IPS DF 4.7 (cell line): ENCODE measurements around the gene CD164.
"Not testable (repeated sequence)": the region's sequence is repeated elsewhere in the genome, so short reads cannot be mapped to it uniquely, and the experiment has no call there.

Experiments
- DNase-seq: peaks from one replicate; pipeline ENCODE4 v3.0.0-alpha.2; 2013; ENCODE audit warnings: low spot score; ENCODE audit errors: extremely low read depth

CD164 gene

GRCh38 chr6:109343518-109343917, 38.7 kb downstream of the CD164 start:
- no peak for DNase-seq

GRCh38 chr6:109342911-109343310, 39.4 kb downstream of the CD164 start:
- no peak for DNase-seq

GRCh38 chr6:109342506-109342905, 39.8 kb downstream of the CD164 start:
- no peak for DNase-seq

GRCh38 chr6:109340811-109341210, 41.5 kb downstream of the CD164 start:
- no peak for DNase-seq

GRCh38 chr6:109339906-109340678, 42.2 kb downstream of the CD164 start:
- no peak for DNase-seq

- no peak for DNase-seq
Measured at GRCh38 chr6:109336221-109336961, 45.9 kb downstream of the CD164 start.

- not testable (repeated sequence) for DNase-seq
Measured at GRCh38 chr6:109333870-109334269, 48.4 kb downstream of the CD164 start.

GRCh38 chr6:109332748-109333147, 49.5 kb downstream of the CD164 start:
- DNase-seq, result no peak

GRCh38 chr6:109331081-109331480, 51.2 kb downstream of the CD164 start:
- DNase-seq, result no peak

- no peak for DNase-seq
Measured at GRCh38 chr6:109330263-109330662, 52.0 kb downstream of the CD164 start.

- DNase-seq, result no peak
Measured at GRCh38 chr6:109328629-109329028, 53.6 kb downstream of the CD164 start.

GRCh38 chr6:109327959-109328358, 54.3 kb downstream of the CD164 start:
- DNase-seq, result no peak

- no peak for DNase-seq
Measured at GRCh38 chr6:109327491-109327890, 54.8 kb downstream of the CD164 start.

- DNase-seq, result no peak
Measured at GRCh38 chr6:109326351-109326750, 55.9 kb downstream of the CD164 start.

GRCh38 chr6:109325400-109325801, 56.9 kb downstream of the CD164 start:
- no peak for DNase-seq

GRCh38 chr6:109323241-109323640, 59.0 kb downstream of the CD164 start:
- DNase-seq, result no peak

- DNase-seq, result no peak
Measured at GRCh38 chr6:109322825-109323224, 59.4 kb downstream of the CD164 start.

- DNase-seq, result no peak
Measured at GRCh38 chr6:109321752-109322151, 60.5 kb downstream of the CD164 start.

- DNase-seq, result no peak
Measured at GRCh38 chr6:109320072-109320471, 62.2 kb downstream of the CD164 start.

GRCh38 chr6:109318328-109318876, 63.9 kb downstream of the CD164 start:
- no peak for DNase-seq

GRCh38 chr6:109316909-109317308, 65.4 kb downstream of the CD164 start:
- DNase-seq, result no peak
